OCI-LY7 (cell line): Measurements from ENCODE around the gene ACSM3.

ENCODE experiments used
- CTCF ChIP-seq: fragments of 200-600 bp; sonication (generic); conservative IDR thresholded peaks from 2 replicates; pipeline ENCODE4 v1.5.1; 2014; ENCODE audit warnings: mild to moderate bottlenecking, antibody characterized with exemption, low read length, moderate library complexity, mixed read lengths
- EZH2phosphoT487 ChIP-seq: fragments of 200-600 bp; sonication (generic); IDR thresholded peaks from 2 replicates; pipeline ENCODE4 v1.6.1; 2018; ENCODE audit warnings: low read depth, borderline replicate concordance, mild to moderate bottlenecking, mixed run types, antibody characterized with exemption, low read length, moderate library complexity, mixed read lengths

- TF ChIP-seq CTCF (no peak), EZH2phosphoT487 (no peak)
These were observed 39.9 kb downstream of the ACSM3 start for GRCh38 chr16:20803561-20804214.
